Measurements from ENCODE around the gene UBE2I. TPM values are rescaled to one million over a fixed set of nuclear protein-coding genes. Genes with fewer than 3 reads are reported as not detected.

UBE2I gene
- total RNA-seq, 1 donor from 2014 or later: 256 TPM

GRCh38 chr16:1280783-1281182 lies 28.7 kb upstream of the UBE2I start:
- TF ChIP-seq, protein P1, sequence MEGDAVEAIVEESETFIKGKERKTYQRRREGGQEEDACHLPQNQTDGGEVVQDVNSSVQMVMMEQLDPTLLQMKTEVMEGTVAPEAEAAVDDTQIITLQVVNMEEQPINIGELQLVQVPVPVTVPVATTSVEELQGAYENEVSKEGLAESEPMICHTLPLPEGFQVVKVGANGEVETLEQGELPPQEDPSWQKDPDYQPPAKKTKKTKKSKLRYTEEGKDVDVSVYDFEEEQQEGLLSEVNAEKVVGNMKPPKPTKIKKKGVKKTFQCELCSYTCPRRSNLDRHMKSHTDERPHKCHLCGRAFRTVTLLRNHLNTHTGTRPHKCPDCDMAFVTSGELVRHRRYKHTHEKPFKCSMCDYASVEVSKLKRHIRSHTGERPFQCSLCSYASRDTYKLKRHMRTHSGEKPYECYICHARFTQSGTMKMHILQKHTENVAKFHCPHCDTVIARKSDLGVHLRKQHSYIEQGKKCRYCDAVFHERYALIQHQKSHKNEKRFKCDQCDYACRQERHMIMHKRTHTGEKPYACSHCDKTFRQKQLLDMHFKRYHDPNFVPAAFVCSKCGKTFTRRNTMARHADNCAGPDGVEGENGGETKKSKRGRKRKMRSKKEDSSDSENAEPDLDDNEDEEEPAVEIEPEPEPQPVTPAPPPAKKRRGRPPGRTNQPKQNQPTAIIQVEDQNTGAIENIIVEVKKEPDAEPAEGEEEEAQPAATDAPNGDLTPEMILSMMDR (IDR thresholded peaks at IDR 0.05; ENCODE audit: partially characterized antibody, unreplicated experiment): no peak
- no peaks in the 10 kb centered on the region for H3K9me3 Mint-ChIP-seq (ENCODE audit: unreplicated experiment)
- peaks cover 2% of the 10 kb centered on the region for H3K27me3 Mint-ChIP-seq (ENCODE audit: unreplicated experiment)
- H3K4me1 Mint-ChIP-seq (ENCODE audit: low read depth, unreplicated experiment): peaks cover 6% of the 10 kb centered on the region
- no peaks in the 10 kb centered on the region for H3K36me3 Mint-ChIP-seq (ENCODE audit: unreplicated experiment)
- no peak overlapping the region for H3K27ac Mint-ChIP-seq (ENCODE audit: unreplicated experiment)
- no peak for DNase-seq
- no peak overlapping the region for H3K4me3 Mint-ChIP-seq (ENCODE audit: unreplicated experiment)

DNA sequence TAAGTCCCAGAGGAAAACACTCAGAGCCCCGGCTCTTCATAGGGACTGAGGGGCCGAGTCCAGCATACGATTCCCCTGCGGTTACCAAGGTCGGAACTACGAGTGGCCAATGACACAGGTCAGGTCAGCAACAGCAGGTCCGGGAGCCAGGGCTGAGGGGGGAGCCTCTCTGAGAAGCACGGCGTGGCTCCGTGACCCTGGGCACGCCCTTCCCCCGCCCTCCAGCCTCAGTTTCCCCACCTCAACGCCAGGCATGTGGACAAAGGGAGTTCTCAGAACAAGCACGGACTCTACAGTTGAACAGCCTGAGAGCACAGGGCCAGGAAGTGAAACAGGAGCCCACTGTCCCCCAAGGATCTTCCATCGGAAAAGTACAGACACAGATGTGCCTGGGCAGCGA lies 27.9 kb upstream of the UBE2I start:
- no peaks in the 10 kb centered on the region for H3K36me3 Mint-ChIP-seq (ENCODE audit: unreplicated experiment)
- no peaks in the 10 kb centered on the region for H3K9me3 Mint-ChIP-seq (ENCODE audit: unreplicated experiment)
- peaks cover 2% of the 10 kb centered on the region for H3K27me3 Mint-ChIP-seq (ENCODE audit: unreplicated experiment)
- H3K4me1 Mint-ChIP-seq (ENCODE audit: low read depth, unreplicated experiment): peaks cover 6% of the 10 kb centered on the region
- TF ChIP-seq, protein P1 (IDR thresholded peaks at IDR 0.05; ENCODE audit: partially characterized antibody, unreplicated experiment): no peak
- no peak for DNase-seq
- H3K4me3 Mint-ChIP-seq (ENCODE audit: unreplicated experiment): no peak overlapping the region
- H3K27ac Mint-ChIP-seq (ENCODE audit: unreplicated experiment): no peak overlapping the region

GRCh38 chr16:1282324-1282973 lies 27.0 kb upstream of the UBE2I start:
- H3K9me3 Mint-ChIP-seq (ENCODE audit: unreplicated experiment): no peaks in the 10 kb centered on the region
- peaks cover 6% of the 10 kb centered on the region for H3K4me1 Mint-ChIP-seq (ENCODE audit: low read depth, unreplicated experiment)
- no peaks in the 10 kb centered on the region for H3K36me3 Mint-ChIP-seq (ENCODE audit: unreplicated experiment)
- no peak for DNase-seq
- no peak overlapping the region for H3K4me3 Mint-ChIP-seq (ENCODE audit: unreplicated experiment)
- TF ChIP-seq, protein P1 (IDR thresholded peaks at IDR 0.05; ENCODE audit: partially characterized antibody, unreplicated experiment): no peak
- H3K27me3 Mint-ChIP-seq (ENCODE audit: unreplicated experiment): peaks cover 2% of the 10 kb centered on the region
- no peak overlapping the region for H3K27ac Mint-ChIP-seq (ENCODE audit: unreplicated experiment)

- H3K27ac Mint-ChIP-seq (ENCODE audit: unreplicated experiment): no peak overlapping the region
- no peak for DNase-seq
Measured at GRCh38 chr16:1283296-1283695, 26.1 kb upstream of the UBE2I start.

More at GRCh38 chr16:1283296-1283695, 26.1 kb upstream of the UBE2I start:
- peaks cover 5% of the 10 kb centered on the region for H3K27me3 Mint-ChIP-seq (ENCODE audit: unreplicated experiment)
- no peak overlapping the region for H3K4me3 Mint-ChIP-seq (ENCODE audit: unreplicated experiment)
- peaks cover 2% of the 10 kb centered on the region for H3K9me3 Mint-ChIP-seq (ENCODE audit: unreplicated experiment)
- TF ChIP-seq, protein P1 (IDR thresholded peaks at IDR 0.05; ENCODE audit: partially characterized antibody, unreplicated experiment): no peak
- H3K4me1 Mint-ChIP-seq (ENCODE audit: low read depth, unreplicated experiment): peaks cover 3% of the 10 kb centered on the region
- H3K36me3 Mint-ChIP-seq (ENCODE audit: unreplicated experiment): no peaks in the 10 kb centered on the region
